Urothelium cell line (cell line): ENCODE results near the gene MAN1B1.
A peak's percentile ranks its signal among the peaks of the same experiment; 100 is the strongest.

Source experiments
- DNase-seq: peaks from one replicate; pipeline ENCODE4 v3.0.0; 2011; ENCODE audit warnings: low spot score, mixed read lengths
- FAIRE-seq: peaks from 2 replicates; lab custom pipeline; 2011; peaks lifted over from hg19 to GRCh38; lab: Jason Lieb, UNC

MAN1B1 gene

GRCh38 chr9:137083394-137084004 lies 3.3 kb upstream of the MAN1B1 start:
- DNase-seq = peak; percentile 84
- FAIRE-seq = peak; percentile 71

GRCh38 chr9:137084526-137084925 lies 2.3 kb upstream of the MAN1B1 start:
- no peak for FAIRE-seq

GRCh38 chr9:137085920-137086530 lies 760 bp upstream of the MAN1B1 start:
- DNase-seq (no peak), FAIRE-seq (no peak)

More at GRCh38 chr9:137084526-137084925, 2.3 kb upstream of the MAN1B1 start:
- DNase-seq = no peak

- DNase-seq (no peak), FAIRE-seq (no peak)
Measured at GRCh38 chr9:137087409-137087925, 682 bp downstream of the MAN1B1 start.

- DNase-seq = no peak
- no peak for FAIRE-seq
Measured at GRCh38 chr9:137088121-137088520, 1.3 kb downstream of the MAN1B1 start.

- DNase-seq = no peak
- no peak for FAIRE-seq
Measured at GRCh38 chr9:137089232-137089947, 2.6 kb downstream of the MAN1B1 start.

GRCh38 chr9:137095664-137096517 lies 9.1 kb downstream of the MAN1B1 start:
- FAIRE-seq = no peak
- no peak for DNase-seq

- no peak for FAIRE-seq
- no peak for DNase-seq
Measured at GRCh38 chr9:137096785-137097546, 10.2 kb downstream of the MAN1B1 start.

- FAIRE-seq = no peak
- DNase-seq = no peak
Measured at GRCh38 chr9:137097761-137098462, 11.1 kb downstream of the MAN1B1 start.

- DNase-seq = no peak
- FAIRE-seq = no peak
Measured at GRCh38 chr9:137099231-137099630, 12.4 kb downstream of the MAN1B1 start.

GRCh38 chr9:137103206-137103999 lies 16.6 kb downstream of the MAN1B1 start:
- DNase-seq = no peak
- no peak for FAIRE-seq

- FAIRE-seq = no peak
Measured at GRCh38 chr9:137105814-137106661, 19.3 kb downstream of the MAN1B1 start.

GRCh38 chr9:137106662-137107250 lies 20.0 kb downstream of the MAN1B1 start:
- DNase-seq (no peak), FAIRE-seq (no peak)

More at GRCh38 chr9:137105814-137106661, 19.3 kb downstream of the MAN1B1 start:
- no peak for DNase-seq

- FAIRE-seq (no peak), DNase-seq (no peak)
Measured at GRCh38 chr9:137107312-137107921, 20.6 kb downstream of the MAN1B1 start.

GRCh38 chr9:137107982-137108381 lies 21.2 kb downstream of the MAN1B1 start:
- DNase-seq = no peak
- FAIRE-seq = no peak

GRCh38 chr9:137108608-137109249 lies 21.9 kb downstream of the MAN1B1 start:
- FAIRE-seq = no peak
- no peak for DNase-seq
